ENCODE measurements around the gene ARID2. TPM values are rescaled to one million over a fixed set of nuclear protein-coding genes. Genes with fewer than 3 reads are reported as not detected.

The ARID2 gene
- total RNA-seq, 4 donors from 2014 or later: 30.3 to 35.8 (median 32.8) TPM

GRCh38 chr12:45726603-45727300 is 2.8 kb upstream of the ARID2 start:
- H3K4me1 ChIP-seq: peaks cover 0 to 45% (median 30%) of the 10 kb centered on the region in 4 donors
- no peaks in the 10 kb centered on the region for H3K9me3 ChIP-seq
- no peaks in the 10 kb centered on the region for H3K36me3 ChIP-seq
- no peaks in the 10 kb centered on the region for H3K27me3 ChIP-seq
- WGBS, 2 donors: 1% methylated on average over 25 to 37 of the region's 42 CpGs
- H3K27ac ChIP-seq: peak overlapping the region; percentile 92 to 100 (median 99)
- peak overlapping the region; percentile 54 to 97 (median 82) for H3K4me3 ChIP-seq
- DNase-seq (ENCODE audit: low spot score in 2 of 2): peak; percentile 47 to 53
- TF ChIP-seq CTCF (IDR thresholded peaks at IDR 0.05): no peak
- no peak for TF ChIP-seq EP300 (IDR thresholded peaks at IDR 0.05)
- no peak for TF ChIP-seq POLR2A (IDR thresholded peaks at IDR 0.05)

- H3K27me3 ChIP-seq: no peaks in the 10 kb centered on the region
- peak overlapping the region; percentile 92 to 100 (median 99) for H3K27ac ChIP-seq
- TF ChIP-seq CTCF (IDR thresholded peaks at IDR 0.05): peak in 1 of 5 experiments; percentile 51
- peak; percentile 28 to 82 for TF ChIP-seq POLR2A (IDR thresholded peaks at IDR 0.05)
- peak; percentile 65 to 96 for TF ChIP-seq EP300 (IDR thresholded peaks at IDR 0.05)
- peak; percentile 84 to 90 for DNase-seq (ENCODE audit: low spot score in 2 of 2)
- peaks cover 0 to 46% (median 30%) of the 10 kb centered on the region in 4 donors for H3K4me1 ChIP-seq
- peak overlapping the region; percentile 54 to 97 (median 82) for H3K4me3 ChIP-seq
- no peaks in the 10 kb centered on the region for H3K9me3 ChIP-seq
- WGBS, 2 donors: 0 to 1% methylated on average over 40 to 44 of the region's 45 CpGs
- H3K36me3 ChIP-seq: no peaks in the 10 kb centered on the region
These were observed 2.1 kb upstream of the ARID2 start for GRCh38 chr12:45727301-45727979.

- Histone ChIP-seq H3K36me3 (no peaks in the 10 kb centered on the region), H3K4me3 (peak overlapping the region; percentile 54 to 97 (median 82)), H3K9me3 (no peaks in the 10 kb centered on the region), H3K27me3 (no peaks in the 10 kb centered on the region), H3K27ac (peak overlapping the region; percentile 92 to 100 (median 99)), H3K4me1 (peaks cover 0 to 46% (median 32%) of the 10 kb centered on the region in 4 donors)
- DNase-seq (ENCODE audit: low spot score in 2 of 2): no peak
- 0% methylated on average over 17 of the region's 17 CpGs for WGBS, 2 donors
- TF ChIP-seq EP300 (IDR thresholded peaks at IDR 0.05): no peak
- no peak for TF ChIP-seq CTCF (IDR thresholded peaks at IDR 0.05)
- TF ChIP-seq POLR2A (IDR thresholded peaks at IDR 0.05): no peak
These were observed 1.4 kb upstream of the ARID2 start for GRCh38 chr12:45727980-45728629.

- DNase-seq (ENCODE audit: low spot score in 2 of 2): peak; percentile 89 to 90
- Histone ChIP-seq H3K27ac (peak overlapping the region; percentile 92 to 100 (median 99)), H3K36me3 (no peaks in the 10 kb centered on the region), H3K27me3 (no peaks in the 10 kb centered on the region), H3K9me3 (no peaks in the 10 kb centered on the region), H3K4me1 (peaks cover 0 to 46% (median 34%) of the 10 kb centered on the region in 4 donors), H3K4me3 (peak overlapping the region; percentile 54 to 97 (median 82))
- WGBS, 2 donors: 0% methylated on average over 46 to 50 of the region's 65 CpGs
- TF ChIP-seq POLR2A (IDR thresholded peaks at IDR 0.05): peak; percentile 81 to 84
- peak in 1 of 2 donors; percentile 97 for TF ChIP-seq EP300 (IDR thresholded peaks at IDR 0.05)
- peak; percentile 97 to 100 (median 98) for TF ChIP-seq CTCF (IDR thresholded peaks at IDR 0.05)
These were observed 775 bp upstream of the ARID2 start for GRCh38 chr12:45728630-45729232.
